ENCODE data around the gene TRAPPC2L. TPM values are rescaled to one million over a fixed set of nuclear protein-coding genes. Genes with fewer than 3 reads are reported as not detected.

TRAPPC2L gene
- total RNA-seq, 1 experiment from 2014 or later, result 94.1 TPM

- no peak overlapping the region for H3K4me3 ChIP-seq (replicated peaks in 1 of 2; ENCODE audit: low read depth in 1 of 2, low read length in 2 of 2)
- TF ChIP-seq POLR2A (IDR thresholded peaks at IDR 0.05; ENCODE audit: borderline replicate concordance, extremely low read depth, insufficient read depth, insufficient read length), result no peak
- TF ChIP-seq MAX (IDR thresholded peaks at IDR 0.05), result no peak
- TF ChIP-seq CTCF (IDR thresholded peaks at IDR 0.05 in 2 of 3, conservative IDR thresholded peaks at IDR 0.05 in 1 of 3; ENCODE audit: borderline replicate concordance in 1 of 3, insufficient read depth in 1 of 3, low read depth in 2 of 3, low read length in 2 of 3), result no peak
- TF ChIP-seq FOSL1 (IDR thresholded peaks at IDR 0.05; ENCODE audit: low read depth), result no peak
- TF ChIP-seq EGR1 (IDR thresholded peaks at IDR 0.05; ENCODE audit: low read depth), result no peak
- no peak for TF ChIP-seq JUND (IDR thresholded peaks at IDR 0.05)
- TF ChIP-seq POLR2AphosphoS5 (IDR thresholded peaks at IDR 0.05; ENCODE audit: low read depth, low read length), result no peak
- no peak for TF ChIP-seq ZBTB33 (IDR thresholded peaks at IDR 0.05; ENCODE audit: extremely low read depth, insufficient replicate concordance, low read length)
- TF ChIP-seq YY1 (IDR thresholded peaks at IDR 0.05; ENCODE audit: extremely low read depth, insufficient replicate concordance, low read depth, low read length), result no peak
- TF ChIP-seq RAD21 (IDR thresholded peaks at IDR 0.05; ENCODE audit: low read depth), result no peak
- TF ChIP-seq EZH2 (IDR thresholded peaks at IDR 0.05), result no peak
- no peak for TF ChIP-seq ATF3 (IDR thresholded peaks at IDR 0.05)
- no peak for TF ChIP-seq ZNF274 (IDR thresholded peaks at IDR 0.05; ENCODE audit: low read depth, low read length)
- no peak for TF ChIP-seq ZFX (IDR thresholded peaks at IDR 0.05)
- TF ChIP-seq CEBPB (IDR thresholded peaks at IDR 0.05; ENCODE audit: low read depth), result no peak
- TF ChIP-seq SRF (IDR thresholded peaks at IDR 0.05; ENCODE audit: low read depth), result no peak
- TF ChIP-seq SP1 (IDR thresholded peaks at IDR 0.05; ENCODE audit: low read depth), result no peak
- no peak for TF ChIP-seq SIN3A (IDR thresholded peaks at IDR 0.05; ENCODE audit: low read depth)
- no peak for TF ChIP-seq ELF1 (IDR thresholded peaks at IDR 0.05; ENCODE audit: borderline replicate concordance, low read depth)
- no peaks in the 10 kb centered on the region for H3K36me3 ChIP-seq (ENCODE audit: control insufficient read depth in 1 of 2, insufficient read depth in 2 of 2, low read length in 2 of 2)
- no peak overlapping the region for H3K27ac ChIP-seq (ENCODE audit: low read depth, low read length)
- ATAC-seq (no peak), DNase-seq (ENCODE audit: low read depth, low spot score) (no peak)
- H3K4me2 ChIP-seq (ENCODE audit: low read length), result no peak overlapping the region
- no peaks in the 10 kb centered on the region for H3K27me3 ChIP-seq (ENCODE audit: insufficient read depth, low read length)
- no peaks in the 10 kb centered on the region for H4K20me1 ChIP-seq (ENCODE audit: insufficient read depth)
- no peaks in the 10 kb centered on the region for H3K9me3 ChIP-seq (ENCODE audit: control insufficient read depth in 1 of 2, insufficient read depth in 1 of 2, low read depth in 1 of 2, low read length in 2 of 2)
- intact Hi-C loops (cut with micrococcal nuclease), result no loop called here
- POLR2A ChIA-PET, result no interaction called here
- H3K9me2 ChIP-seq (ENCODE audit: insufficient read depth), result no peaks in the 10 kb centered on the region
- H3K4me1 ChIP-seq (ENCODE audit: control insufficient read depth in 1 of 2, insufficient read depth in 2 of 2, low read length in 2 of 2), result no peaks in the 10 kb centered on the region
- no peaks in the 10 kb centered on the region for H3K79me2 ChIP-seq (ENCODE audit: insufficient read depth, low read length)
- BruUV-seq (replicated peaks), result no TSS peak
- CTCF ChIA-PET, result no interaction called here
- no peak overlapping the region for H2AFZ ChIP-seq (ENCODE audit: low read depth, low read length, poor library complexity, severe bottlenecking)
- RAD21 ChIA-PET (ENCODE audit: low non-redundant PET in 1 of 2, low total read pairs in 2 of 2, uncharacterized antibody in 2 of 2, unreplicated experiment in 2 of 2), result no interaction called here
- H3K9ac ChIP-seq (ENCODE audit: low read length), result no peak overlapping the region
Observed at GRCh38 chr16:88871730-88872416, 14.9 kb downstream of the TRAPPC2L start.

Measured in HCT116 (cell line).